Limb (tissue), 2 donors: ENCODE measurements around the gene PAAF1.

Source experiments
- DNase-seq, 2 donors: peaks; one replicate each; pipeline ENCODE4 v3.0.0-alpha.2; 2016; ENCODE audit errors: extremely low spot score in 2 of 2

The PAAF1 gene

DNA sequence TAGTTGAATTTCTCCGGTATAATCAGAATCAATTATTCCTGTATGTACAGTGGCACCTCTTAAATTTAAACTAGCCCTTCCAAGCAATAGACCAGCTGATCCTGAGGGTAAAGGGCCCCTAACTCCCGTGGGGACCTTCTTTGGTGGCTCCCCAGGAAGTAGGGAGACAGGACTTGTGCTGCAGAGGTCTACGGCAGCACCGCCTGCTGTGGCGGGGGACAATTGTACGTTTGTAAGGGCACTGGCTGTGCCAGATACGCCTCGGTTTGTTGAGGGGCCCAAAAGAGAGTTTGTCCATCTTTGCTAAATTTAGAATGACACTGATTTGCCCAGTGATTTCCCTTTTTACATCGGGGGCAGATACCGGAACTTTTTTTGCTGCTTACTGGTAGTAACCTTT, 68.1 kb downstream of the PAAF1 start:
- DNase-seq, result no peak

DNA sequence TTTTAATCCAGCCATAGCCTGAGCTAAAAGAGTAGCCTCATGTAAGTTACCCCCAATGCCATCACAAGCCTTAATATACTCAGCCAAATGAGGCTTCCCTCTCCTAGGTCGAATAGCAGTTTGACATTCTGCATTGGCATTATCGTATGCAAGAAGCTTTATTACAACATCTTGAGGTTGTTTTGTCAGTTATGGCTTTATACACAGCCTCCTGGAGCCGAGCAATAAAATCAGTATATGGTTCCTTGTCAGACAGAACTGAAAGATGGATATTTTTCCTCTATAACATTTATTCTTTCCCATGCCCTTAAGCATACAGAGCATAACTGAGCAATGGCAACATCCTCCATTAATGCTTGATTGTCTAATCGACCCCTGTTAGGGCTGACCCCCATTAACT, 68.6 kb downstream of the PAAF1 start:
- DNase-seq, result no peak

DNA sequence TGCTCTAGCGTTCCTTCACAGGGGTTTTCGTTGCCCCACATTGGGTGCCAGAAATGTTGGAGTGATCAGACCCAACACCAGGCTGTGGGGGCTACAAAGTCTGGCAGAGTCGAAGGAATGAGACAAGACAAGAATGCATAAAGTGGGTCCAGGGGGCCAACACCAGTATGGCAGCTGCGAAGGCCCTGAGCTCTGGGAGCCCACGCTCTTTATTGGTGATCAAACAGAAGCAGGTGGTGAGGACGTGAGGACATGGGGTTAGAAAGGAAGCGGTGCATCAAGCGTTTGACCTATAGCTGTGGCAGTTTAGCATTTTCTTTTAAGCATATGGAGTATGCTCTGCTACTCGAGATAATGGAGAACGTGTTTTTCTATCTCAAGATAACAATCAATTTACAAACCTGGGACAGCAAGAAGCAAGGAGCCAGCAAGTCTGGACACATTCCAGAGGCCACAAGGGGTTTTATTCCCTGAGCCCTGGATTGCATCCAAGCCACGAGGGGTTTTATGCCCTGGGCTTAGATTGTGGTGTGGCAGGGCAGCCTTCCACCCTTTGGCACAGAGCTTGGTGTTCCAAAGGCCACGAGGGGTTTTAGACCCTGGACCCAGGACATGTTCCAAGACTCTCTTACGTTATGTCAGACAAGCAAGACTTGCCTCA, 70.1 kb downstream of the PAAF1 start:
- DNase-seq, result no peak

GRCh38 chr11:73949246-73949645, 72.4 kb downstream of the PAAF1 start:
- DNase-seq, result no peak

GRCh38 chr11:73949912-73950311, 73.1 kb downstream of the PAAF1 start:
- DNase-seq, result no peak

DNA sequence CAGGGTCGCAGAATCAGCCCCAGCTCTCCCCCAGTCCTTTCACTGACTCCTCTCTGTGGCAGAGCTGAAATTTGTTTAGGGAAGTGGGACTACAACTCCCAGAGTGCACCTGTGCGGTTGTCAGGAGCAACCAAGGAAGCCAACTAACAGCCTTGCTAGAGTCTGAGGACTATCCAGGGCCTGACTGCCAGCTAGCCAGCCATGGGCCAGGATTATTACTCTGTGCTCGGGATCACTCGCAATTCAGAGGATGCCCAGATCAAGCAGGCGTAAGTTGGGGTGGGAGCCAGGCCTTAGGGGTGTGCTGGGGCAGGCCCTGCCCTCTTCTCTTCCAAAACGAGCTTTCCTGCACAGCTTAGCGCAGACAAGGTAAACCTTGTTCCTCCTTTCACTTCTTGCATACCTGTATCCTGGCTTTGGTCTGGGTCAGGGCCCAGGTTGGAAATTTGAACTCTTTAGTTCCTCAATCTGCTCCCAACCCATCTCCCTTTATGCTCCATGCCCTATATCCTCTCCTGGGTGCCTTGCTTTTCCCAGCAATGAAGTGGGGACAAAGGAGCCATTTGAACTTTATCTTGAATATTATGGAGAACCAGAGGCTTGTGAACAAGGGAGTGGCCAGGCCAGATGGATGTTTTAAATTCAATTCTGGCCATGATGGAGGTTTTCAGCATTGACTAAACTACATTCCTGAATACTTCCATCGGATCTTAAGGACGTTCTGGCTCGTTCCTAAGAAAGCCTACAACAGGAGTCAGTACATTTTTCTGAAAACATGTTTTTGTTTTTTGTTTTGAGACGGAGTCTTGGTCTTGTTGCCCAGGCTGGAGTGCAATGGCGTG, 74.3 kb downstream of the PAAF1 start, which contains the start of gene DNAJB13:
TSS of gene DNAJB13 (plus strand) at position 158 of the 842 bp plus-strand sequence. CDS start at position 202, 44 bp downstream.
- peak in 1 of 2 donors; percentile 60 for DNase-seq

- DNase-seq, result no peak
Observed at GRCh38 chr11:73951797-73952196, 75.0 kb downstream of the PAAF1 start.

DNA sequence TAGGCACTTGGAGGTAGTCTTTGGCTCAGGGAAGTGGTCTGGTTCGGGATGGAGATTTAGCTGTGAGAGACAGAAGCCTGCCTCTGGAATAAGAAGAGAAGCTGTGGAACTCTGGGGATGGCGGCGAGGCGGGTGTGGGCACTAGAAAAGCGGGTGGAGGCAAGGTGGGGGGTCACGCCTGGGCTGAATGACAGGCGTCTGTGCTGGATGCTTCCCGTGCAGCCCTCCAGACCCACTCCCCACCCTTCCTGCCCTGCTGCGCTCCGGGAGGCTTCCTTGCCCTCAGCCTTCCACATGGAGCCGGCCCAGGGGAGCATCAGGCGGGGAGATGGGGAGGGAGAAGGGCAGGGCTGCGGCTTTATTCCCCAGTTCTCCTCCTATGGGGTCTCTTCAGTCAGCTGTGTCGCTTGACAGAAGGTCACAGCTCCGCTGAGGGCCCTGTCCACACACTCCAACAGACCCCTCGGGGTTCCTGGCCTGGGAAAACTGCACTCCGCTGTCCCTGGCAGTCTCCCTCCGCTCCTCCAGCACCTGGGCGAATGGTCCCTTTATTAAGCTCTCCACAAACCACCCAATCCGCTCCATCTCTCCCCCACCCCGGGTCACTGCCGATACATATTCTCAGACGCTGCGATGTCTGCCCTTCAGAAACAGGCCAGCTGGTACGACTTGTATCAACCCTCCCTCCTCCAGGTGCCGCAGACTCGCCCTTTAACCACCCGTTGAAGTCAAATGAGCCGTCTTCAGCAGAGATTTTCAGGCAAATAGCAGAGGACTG, 80.3 kb downstream of the PAAF1 start:
- no peak for DNase-seq

DNA sequence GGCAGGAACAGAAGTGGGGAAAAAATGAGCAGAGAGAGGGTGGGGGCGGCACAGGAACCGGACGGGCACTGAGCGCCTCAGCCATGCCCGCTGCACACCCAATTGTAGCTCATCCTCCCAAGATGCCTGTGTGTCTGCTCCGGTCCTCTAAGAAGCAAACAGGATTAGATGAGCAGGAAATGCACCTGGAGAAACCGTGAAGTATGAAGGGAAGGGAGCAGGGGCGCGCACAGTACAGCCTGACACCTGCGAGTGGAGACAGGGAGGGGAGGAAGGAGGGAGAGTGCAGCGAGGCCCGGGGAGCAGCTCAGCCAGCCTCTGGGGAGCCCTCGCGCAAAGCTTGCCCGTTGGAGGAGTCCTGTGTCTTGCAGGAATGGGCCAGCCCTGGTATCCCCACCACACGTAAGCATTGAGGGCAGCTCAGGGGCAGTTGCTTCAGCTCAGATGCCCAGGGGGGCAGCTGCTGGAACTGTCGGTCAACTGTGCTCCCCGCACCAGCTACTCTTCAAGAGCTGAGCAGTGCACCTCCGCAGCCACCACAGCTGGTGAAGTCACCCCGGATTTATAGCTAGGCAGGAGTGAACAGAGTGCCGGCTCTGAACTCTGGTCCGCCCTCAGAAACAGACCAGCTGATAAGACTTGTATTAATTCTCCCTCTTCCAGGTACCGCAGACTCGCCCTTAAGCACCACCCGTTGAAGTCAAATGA, 81.0 kb downstream of the PAAF1 start:
- no peak for DNase-seq

GRCh38 chr11:73958521-73959141, 81.8 kb downstream of the PAAF1 start:
- DNase-seq, result no peak

GRCh38 chr11:73961321-73961720, 84.5 kb downstream of the PAAF1 start:
- DNase-seq, result no peak

DNA sequence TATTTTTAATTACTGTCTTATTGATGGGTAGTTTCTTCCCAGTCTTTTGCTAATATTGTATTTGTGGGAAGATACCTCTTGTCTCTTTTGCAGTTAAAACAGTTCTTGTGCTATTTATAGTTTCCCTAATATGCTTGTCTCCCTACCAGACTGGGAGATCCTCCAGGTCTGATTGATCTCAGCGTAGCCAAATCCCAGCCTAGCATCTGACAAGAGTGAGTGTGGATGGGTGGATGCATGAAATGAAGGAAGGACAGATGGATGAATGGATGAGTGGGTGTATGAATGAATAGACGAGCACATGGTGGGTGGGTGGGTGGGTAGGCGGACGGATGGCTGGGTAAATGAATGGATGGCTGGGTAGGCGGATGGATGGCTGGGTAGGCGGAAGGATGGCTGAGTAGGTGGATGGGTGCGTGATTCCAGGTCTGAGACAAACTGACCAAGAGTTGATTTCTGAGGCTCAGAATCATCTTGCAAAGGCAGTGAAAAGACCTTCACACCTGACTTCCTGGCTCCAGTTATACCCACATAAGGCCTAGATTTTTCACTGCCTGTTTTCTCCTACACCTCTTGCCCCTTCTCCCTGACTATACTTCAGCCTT, 85.4 kb downstream of the PAAF1 start:
- DNase-seq, result no peak

DNA sequence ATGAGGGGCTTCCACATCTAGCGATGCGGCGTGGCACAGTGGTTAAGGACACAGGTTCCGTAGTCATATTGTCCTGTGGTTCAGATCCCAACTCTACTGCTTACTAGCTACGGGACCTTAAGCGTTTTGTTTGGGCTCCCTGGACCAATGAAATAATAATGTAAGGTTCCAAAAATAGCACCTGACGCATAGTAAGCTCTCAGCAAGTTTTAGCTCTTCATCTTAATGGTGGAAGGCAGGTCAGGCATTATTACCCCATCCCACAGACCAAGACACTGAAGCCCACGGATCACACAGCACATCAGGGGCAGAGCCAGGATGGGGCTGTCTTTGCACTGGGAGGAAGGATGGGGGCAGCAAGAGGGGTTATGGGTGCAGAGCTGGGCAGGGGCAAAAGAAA, 87.1 kb downstream of the PAAF1 start:
- no peak for DNase-seq

DNA sequence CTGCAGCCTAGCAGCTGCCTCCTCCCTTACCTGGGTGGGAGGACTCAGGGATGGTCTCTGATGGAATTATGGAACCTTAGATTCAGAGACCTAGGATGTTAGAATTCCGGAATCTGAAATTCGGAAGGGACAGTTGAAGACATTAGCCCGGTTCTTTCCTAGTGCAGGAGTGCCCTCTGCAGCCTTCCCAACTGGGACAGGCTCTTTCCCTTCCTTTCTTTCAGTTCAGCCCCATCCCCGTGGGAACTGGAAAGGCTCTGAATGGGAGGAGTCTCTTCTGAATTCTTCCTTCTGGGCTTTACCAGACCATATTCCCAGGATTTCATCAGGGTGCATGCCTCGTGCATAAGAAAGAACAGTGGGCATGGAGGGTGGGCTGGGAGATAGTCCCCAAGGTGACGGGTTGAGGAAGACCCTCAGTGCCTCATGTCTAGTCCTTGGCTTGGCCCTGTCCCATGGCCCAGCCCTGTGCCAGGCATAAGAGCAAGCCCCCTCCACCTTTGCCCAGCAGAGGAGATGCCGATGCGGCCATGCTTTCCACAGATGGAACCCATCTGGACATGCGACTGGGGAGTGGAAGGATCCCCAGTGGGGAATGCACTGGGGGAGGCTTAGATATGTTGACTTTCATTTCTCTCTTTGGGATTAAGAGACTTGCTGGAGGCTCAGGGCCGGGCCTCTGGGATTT, 88.4 kb downstream of the PAAF1 start:
- no peak for DNase-seq

GRCh38 chr11:73965764-73966121, 88.9 kb downstream of the PAAF1 start:
- DNase-seq, result no peak

- no peak for DNase-seq
Observed at GRCh38 chr11:73968356-73968966, 91.7 kb downstream of the PAAF1 start.

DNA sequence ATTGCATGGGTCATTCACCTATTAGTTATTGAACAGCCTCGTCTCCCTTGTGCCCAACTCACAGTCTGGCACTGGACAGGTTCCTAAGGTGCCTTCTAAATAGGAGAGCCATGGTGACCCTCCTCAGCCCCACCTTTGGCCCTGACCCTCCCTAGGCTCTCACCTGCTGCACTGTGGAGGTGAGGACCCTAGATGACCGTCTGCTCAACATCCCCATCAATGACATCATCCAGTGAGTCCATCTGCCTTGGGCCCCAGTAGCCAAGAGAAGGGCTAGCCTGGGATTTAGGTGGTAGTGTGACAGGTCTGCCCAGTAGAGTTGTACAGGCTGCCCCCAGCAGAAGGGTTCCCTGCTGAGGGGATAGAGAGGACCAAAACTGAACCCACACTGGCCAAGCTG, 92.3 kb downstream of the PAAF1 start:
- DNase-seq, result no peak

DNA sequence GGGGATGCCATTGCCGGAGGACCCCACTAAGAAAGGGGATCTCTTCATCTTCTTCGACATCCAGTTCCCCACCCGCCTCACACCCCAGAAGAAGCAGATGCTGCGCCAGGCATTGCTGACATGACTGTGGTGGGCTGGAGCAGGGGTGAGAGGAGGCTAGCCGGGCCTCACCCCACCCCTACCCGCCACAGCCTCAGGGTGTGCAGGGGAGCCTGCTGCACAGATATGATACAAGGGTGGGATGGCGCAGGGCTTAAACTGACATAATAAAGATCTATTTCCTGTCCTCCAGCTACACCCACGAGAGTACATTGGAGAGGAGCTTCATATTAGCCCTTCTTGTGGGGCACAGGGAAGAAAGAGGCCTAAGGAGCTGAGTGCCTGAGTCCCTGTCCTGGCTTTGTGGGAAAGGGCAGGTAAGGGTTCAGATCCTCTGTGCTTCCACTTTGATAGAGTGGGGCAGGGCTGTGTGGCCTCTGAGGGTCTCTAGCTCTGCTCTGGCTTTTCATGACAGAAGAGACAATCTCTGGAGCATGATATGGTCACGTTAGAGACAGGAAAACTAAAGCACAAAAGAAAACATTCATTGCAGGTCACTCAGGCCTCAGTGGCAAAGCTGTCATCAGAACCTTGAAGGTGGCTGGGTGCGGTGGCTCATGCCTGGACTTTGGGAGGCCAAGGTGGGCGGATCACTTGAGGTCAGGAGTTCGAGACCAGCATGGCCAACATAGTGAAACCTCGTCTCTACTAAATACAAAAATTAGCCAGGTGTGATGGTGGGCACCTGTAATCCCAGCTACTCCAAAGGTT, 93.4 kb downstream of the PAAF1 start:
- DNase-seq, result no peak
